Left hindlimb (tissue), 1 donor: ENCODE results near the gene TOR3A.
"Not testable (repeated sequence)": the region's sequence is repeated elsewhere in the genome, so short reads cannot be mapped to it uniquely, and the experiment has no call there.

Experiments
- DNase-seq: peaks from one replicate; pipeline ENCODE4 v3.0.0-alpha.2; 2018

The TOR3A gene, protein sequence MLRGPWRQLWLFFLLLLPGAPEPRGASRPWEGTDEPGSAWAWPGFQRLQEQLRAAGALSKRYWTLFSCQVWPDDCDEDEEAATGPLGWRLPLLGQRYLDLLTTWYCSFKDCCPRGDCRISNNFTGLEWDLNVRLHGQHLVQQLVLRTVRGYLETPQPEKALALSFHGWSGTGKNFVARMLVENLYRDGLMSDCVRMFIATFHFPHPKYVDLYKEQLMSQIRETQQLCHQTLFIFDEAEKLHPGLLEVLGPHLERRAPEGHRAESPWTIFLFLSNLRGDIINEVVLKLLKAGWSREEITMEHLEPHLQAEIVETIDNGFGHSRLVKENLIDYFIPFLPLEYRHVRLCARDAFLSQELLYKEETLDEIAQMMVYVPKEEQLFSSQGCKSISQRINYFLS

DNA sequence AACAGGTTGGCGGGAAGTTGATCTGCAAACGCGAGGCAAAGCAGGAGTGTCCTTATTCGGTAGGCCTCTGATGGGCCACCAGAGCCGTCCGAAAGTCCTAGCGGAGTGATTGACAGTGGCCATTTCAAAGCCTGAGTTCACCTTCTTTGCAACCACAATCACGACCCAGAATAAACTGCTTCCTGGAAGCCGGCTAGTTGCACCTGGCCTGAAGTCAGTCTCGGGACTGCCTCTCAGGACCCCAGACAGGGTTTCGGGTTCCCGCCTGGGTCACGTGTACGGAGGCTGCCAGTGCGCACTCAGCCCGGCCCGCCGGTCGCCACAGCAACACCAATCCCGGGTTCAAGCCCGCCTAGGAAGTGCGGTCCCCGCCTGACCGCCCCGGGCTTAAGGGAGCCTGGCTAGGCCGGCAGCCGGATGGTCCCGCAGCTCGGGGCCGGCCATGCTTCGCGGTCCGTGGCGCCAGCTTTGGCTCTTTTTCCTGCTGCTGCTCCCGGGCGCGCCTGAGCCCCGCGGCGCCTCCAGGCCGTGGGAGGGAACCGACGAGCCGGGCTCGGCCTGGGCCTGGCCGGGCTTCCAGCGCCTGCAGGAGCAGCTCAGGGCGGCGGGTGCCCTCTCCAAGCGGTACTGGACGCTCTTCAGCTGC is at the start of gene TOR3A:
Gene TOR3A (plus strand): TSS at position 384 of the 646 bp plus-strand sequence. CDS start 59 bp downstream, at position 443.
- peak; percentile 95 for DNase-seq

DNA sequence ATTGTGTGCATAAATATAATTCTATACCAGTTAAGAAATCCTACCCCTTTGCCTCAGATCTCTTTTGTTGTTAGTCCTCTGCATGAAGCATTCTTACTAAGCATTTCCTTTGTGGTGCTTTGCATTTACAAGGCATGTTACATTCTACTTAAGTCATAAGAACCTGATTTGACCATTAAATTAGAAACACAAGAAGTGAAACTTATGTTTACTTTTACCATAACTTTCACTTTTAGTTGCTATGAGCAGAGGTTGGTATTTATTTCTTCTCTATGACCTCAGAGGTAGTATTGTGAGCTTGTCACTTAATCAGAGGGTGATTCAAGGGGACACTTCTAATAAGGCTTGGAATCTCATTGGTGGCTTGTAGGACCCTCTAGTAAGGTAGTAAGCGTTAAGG is 47.1 kb upstream of the TOR3A start:
- DNase-seq = no peak

DNA sequence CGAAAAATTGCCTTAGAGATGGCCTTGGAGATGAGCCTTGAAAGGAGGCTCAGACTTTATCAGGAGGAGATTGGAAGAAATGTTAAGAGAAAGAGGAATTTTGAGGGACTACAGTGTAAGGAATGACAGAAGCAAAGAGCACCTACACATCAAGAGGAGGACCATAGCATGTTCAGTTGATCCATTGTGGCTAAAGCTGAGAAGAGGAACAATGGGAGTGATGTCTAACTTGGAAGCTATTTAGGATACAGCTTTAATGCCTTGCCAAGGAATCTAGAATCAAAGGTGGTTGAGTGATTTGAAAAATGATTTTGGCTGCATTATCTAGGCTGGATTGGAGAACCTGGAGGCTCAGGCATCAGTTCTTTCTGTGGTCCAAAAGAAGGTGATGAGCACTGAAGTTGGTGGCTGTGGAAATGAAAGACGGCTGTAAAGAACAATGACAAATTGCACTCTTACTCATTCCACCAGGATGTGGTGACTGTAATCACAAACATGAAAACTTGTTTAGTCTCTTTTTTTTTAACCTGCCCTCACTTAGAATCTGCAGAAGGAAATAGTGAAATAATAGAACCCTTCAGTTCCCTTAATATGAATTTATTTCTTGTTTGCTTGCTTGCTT is 44.9 kb upstream of the TOR3A start:
- no peak for DNase-seq

DNA sequence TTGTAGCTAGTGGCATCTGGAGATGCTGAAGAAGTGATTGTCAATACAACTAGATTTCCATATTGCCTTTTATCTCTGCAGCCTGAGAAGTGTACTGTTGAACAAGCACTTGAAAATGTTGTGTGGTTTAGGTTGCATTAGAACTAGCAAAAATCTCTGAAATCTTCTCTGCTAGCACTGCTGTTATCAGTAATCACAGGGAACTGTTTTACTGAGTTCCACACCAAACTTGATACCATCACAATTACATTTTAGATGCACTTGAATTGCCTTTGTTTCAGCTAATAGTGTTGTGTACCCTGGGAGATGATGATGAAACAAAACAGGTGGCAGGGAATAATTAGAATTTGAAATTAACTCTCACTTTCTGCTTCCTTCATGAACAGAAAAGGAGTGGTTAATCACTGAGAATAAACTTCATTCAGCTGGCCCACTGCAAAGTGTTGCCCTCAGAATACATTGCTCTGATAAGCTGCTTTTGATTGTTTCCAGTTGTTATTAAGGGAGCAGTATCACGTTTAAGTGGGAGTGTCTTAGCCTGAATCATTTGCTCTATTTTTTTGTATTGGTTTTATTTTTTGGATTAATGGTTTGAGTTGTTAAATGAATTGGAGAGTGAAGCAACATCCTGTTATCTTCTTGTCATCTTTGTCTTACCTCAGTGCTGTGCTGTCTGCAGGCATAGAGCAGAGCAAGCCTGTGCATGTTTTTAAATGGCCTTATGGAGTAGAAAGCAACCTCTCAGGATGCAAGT is 43.2 kb upstream of the TOR3A start:
- DNase-seq = no peak

DNA sequence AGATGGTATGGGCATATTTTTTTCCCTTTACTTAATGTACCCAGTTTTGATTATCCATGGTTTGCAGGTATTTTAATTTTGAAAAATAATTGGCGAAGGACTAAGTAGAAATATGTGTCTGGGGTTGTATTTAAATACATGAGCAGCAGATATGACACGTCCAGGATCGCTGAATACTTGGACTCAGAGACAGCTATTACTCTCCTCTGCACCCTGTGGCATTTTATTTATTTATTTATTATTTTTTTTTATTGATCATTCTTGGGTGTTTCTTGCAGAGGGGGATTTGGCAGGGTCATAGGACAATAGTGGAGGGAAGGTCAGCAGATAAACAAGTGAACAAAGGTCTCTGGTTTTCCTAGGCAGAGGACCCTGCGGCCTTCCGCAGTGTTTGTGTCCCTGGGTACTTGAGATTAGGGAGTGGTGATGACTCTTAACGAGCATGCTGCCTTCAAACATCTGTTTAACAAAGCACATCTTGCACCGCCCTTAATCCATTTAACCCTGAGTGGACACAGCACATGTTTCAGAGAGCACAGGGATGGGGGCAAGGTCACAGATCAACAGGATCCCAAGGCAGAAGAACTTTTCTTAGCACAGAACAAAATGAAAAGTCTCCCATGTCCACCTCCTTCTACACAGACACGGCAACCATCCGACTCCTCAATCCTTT is 42.2 kb upstream of the TOR3A start:
- DNase-seq = not testable (repeated sequence)

DNA sequence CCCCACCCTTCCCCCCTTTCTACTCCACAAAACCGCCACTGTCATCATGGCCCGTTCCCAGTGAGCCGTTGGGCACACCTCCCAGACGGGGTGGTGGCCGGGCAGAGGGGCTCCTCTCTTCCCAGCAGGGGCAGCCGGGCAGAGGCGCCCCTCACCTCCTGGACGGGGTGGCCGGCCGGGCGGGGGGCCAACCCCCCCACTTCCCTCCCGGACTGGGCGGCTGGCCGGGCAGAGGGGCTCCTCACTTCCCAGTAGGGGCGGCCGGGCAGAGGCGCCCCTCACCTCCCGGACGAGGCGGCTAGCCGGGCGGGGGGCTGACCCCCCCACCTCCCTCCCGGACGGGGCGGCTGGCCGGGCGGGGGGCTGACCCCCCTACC is 41.7 kb upstream of the TOR3A start:
- not testable (repeated sequence) for DNase-seq

DNA sequence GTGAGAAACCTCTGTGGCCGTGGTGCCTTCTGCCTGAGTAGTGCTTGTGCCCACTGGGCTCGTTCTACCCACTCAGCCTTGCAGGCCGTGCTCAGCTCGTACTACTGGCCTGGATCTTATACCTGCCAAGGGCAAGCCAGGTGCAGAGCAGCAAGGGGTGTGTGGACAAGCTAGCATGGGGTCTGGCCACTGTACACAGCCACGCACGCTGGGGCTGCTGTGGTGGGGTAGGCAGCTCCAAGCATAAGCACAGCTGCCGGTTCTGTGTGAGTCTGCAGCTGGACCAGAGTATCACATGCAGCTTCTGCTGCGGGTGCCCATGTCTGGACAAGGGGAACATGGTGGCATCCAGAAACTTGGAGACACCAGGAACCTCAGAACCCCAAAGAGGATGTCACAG is 39.8 kb upstream of the TOR3A start:
- no peak for DNase-seq

DNA sequence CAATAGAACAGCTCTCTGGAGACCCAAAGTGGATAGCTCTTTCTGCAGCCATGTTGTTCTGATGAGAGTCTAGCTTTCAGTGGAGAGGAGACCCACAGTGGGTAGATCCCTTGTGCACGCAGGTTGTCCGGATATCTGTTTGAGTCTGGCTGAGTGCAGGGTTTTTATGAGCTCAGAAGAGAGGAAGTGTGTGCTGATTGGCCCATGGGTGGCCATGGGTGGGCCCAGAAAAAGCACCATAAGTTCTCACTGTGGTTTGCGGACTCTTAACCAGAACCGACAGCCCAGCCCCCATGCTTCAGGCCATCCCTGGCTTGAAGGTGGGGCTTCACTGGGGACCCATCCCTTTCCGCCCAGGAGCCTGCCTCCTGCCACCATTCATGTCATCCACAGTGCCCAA is 39.2 kb upstream of the TOR3A start:
- DNase-seq = no peak

DNA sequence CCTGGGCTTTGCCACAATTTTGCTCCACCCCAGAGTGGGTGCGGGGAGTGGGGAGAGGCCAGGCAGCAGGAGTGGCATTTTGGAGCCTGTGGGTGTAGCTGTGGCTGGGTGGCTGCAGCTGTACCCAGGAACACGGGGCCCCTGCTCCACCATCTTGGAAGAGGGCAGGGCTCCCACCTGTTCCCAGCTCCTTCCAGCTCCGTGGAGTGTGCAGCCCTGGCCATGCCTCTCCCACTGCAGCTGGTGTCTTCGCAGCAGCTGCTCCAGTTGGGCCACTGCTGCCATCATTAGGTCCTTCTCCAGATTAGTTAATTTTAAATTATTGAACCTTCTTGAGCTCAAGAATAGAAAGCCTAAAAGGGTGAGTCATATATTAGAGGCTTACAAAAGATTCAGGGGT is 38.6 kb upstream of the TOR3A start:
- DNase-seq = no peak

DNA sequence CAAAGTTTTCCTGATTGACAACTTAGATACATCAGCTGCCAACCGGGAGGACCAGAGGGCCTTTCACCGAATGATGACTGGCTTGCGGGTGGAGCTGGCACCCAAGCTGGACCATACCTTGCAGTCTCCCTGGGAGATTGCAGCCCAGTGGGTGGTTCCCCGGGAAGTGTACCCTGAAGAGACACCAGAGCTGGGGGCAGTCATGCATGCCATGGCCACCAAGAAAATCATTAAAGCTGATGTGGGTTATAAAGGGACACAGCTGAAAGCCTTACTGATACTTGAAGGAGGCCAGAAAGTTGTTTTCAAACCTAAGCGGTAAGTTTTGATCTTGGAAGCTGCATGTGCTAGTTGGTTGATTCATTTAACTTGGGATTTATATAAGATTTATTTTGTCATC is 38.0 kb upstream of the TOR3A start:
- no peak for DNase-seq

DNA sequence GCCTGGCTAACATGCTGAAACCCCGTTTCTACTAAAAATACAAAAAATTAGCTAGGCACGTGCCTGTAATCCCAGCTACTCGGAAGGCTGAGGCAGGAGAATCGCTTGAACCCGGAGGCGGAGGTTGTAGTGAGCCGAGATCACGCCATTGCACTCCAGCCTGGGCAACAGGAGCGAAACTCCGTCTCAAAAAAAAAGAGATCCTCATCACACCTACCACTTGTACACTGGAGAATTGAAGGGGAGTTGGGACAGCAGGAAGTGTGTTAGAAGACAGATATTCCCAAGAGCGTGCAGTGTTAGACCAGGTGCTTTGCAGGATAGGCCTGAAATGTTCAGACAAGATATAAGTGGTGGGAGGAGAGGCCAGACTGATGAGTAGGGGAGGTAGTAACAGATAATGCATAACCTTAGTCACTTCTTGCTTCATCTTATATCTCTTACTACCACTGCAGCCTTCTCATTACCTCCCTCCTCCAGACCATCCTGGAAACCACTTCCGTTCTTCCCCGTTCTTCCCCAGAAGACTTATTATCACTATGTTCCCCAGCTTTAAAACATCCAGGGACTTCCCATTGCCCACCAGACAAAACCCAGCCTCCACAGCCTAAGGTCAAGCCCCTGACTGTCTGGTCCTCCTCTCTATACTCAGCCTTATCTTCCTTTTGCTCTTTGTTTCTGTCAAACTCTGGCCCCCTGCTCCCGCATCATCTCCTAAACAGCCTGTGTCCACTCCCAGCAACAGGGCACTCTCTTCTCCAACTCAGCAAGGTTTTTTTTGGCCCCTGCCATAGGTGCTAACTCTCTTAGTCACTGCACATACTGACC is 34.8 kb upstream of the TOR3A start:
- no peak for DNase-seq

DNA sequence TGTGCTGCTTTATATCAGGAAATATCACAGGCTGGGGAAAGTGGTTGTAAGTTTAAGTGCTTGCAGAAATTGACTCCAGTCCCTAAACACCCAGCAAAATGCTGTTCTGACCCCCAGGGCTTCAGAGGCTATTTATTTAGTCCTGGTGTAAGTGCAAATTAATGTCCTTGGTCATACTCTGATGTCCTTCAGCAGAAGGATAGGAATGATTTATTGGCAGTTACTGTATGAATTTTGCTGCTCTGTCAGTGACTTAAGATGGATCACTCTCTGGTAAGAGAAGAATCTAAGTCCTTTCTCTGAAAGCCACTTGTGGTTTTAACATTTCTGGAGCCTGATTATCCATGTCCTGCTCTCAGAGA is 34.3 kb upstream of the TOR3A start:
- no peak for DNase-seq

DNA sequence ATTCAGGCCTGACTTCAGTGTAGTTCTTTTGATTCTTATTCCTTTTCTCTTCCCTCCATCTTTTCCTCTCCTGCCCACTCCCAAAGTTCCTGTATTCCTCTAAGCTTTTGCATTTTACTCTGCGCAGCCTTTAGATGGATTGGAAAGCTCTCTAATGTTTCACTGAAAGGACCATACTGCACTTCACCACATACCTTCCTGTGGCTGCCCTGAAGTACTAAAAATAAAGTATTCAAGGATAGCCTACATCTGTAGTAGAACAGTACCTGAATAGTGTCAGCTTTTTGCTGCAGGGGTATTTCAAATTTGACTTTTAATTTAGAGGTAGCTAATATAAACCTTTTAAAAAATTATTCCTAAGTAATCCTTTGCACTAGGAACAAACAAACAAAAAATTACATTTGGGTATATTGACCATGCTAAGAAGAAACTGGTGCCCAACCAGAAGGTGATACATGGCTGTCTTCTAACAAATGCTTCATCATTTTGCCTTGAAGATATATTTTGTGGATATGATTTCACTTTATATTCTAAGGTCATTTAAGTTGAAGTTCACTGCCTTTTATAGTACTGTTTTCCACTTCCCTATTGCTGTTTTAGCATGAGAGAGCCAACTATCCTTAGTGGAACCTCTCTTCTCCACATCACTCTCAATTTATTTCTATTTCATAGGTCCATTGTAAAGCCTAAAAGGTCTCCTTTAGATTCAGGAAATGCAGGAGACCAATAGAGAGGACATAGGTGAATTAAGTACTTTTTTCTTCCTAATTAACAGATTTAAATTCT is 33.3 kb upstream of the TOR3A start:
- no peak for DNase-seq

DNA sequence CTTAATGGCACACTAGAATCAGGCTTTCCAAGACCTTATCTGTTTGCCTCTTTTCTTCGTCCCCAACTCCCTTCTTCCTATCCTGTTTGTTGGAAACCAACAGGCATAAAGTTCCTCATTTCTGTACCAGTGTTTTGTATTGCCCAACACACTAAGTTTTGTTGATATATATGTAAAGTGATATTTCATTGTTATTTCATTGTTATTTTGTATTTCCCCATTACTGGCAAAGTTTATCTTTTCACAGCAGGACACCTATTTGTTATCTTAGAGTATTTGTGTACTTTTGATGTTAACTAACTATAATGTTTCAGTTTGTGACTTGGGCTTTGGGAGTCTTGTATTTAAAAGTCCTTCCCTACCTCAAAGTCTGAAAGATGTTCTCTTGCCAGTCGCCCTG is 29.1 kb upstream of the TOR3A start:
- DNase-seq = no peak

DNA sequence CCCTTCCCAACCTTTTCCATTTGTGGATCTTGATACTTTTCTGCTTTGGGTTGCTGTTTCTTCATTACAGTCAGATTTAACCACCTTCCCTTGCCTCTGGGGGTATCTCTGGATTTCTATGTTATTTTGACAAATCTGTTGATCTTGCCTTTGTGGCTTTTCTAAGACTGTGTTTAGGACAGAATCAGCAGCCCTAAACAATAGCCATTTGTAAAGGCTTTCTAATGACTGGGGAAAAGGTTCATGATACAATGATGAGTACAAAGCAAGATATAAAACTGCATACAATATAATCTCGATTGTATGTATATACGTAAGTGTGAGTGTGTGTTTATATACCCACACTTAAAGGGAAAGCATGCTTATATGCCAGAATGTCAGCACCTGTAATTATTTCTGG is 28.4 kb upstream of the TOR3A start:
- no peak for DNase-seq

DNA sequence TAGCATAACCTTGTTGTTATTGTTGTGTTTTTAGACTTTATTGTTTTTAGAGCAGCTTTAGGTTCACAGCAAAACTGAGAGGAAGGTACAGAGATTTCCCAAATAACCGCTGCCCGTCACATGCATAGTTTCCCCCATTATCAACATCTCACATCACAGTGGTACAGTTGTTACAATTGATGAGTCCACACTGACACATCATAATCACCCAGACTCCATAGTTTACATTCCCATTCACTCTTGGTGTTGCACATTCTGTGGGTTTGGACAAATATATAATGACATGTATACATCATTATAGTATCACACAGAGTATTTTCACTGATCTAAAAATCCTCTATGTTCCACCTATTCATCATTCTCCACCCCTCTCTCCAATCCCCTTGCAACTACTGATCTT is 25.9 kb upstream of the TOR3A start:
- no peak for DNase-seq

DNA sequence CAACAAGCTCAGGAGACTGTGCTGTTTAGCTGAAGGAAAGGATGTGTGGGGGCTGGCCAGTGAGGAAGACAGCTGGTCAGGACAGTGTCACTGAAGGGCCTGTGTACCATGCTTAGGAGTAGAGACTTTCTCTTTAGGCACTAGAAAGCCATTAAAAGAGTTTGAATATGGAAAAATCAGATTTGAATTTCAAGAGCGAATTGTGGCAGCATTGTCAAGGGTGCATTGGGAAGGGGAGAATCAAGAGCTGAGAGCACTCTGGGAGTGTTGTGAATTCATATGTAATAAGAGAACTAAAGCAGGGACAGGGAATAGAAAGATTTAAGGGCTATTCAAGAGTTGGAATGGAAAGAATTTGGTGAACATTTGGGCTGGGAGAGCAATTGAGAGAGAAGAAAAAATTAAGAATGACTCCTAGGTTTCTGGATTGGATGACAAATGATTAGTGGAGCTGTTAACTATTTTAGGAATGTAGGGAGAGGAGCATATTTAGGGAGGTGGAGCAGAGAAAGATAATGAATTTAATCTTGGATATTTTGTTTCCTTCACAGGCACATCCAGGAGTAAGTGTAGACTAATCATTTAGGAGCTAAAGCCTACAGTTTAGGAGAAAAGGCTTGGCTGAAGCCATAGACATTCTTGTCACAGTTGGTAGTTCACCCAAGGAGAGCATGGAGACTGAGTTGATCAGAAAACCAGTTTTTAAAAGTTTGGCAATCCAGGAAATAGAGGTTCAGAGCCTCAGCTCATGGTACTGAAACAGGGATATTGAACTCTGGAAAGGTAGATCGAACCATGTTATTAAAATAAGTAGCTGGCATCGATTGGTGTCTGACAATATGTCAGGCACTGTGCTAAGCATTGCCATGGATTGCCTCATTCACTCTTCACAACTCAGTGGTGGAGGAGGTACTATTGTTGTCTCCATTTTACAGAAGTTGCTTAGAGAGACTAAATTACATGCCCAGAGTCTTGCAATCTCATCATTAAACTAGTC is 23.1 kb upstream of the TOR3A start:
- DNase-seq = no peak

DNA sequence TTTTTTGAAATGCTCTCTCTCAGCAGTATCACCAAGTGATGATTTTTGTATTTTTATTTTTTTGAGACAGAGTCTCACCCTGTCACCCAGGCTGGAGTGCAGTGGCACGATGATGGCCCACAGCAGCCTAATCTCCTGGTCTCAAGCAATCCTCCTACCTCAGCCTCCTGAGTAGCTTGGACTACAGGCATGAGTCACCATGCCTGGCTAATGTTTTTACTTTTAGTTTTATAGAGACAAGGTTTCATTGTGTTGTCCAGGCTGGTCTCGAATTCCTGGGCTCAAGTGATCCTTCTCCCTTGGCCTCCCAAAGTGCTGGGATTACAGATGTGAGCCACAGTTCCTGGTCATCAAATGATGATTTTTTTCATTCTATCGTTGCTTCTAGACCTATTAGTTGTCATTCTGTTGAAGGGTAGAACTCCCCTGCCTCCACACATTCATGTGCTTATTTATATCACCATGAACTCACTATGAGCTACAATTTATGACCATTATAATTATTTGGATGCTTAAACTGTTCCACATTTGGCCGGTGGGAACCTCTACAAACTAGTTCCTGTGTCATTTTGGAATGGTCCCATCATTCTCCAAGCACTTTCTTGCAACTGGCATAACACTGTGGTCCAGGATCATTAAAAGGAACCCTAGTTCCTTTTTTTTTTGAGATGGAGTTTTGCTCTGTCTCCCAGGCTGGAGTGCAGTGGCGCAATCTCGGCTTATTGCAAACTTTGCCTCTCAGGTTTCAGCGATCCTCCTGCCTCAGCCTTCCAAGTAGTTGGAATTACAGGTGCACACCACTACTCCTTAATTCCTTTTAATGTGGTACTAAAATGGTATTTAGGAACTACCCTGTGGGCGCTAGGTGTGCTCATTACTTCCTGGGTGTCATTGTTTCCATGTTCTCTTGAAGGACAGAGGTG is 20.2 kb upstream of the TOR3A start:
- DNase-seq = no peak

DNA sequence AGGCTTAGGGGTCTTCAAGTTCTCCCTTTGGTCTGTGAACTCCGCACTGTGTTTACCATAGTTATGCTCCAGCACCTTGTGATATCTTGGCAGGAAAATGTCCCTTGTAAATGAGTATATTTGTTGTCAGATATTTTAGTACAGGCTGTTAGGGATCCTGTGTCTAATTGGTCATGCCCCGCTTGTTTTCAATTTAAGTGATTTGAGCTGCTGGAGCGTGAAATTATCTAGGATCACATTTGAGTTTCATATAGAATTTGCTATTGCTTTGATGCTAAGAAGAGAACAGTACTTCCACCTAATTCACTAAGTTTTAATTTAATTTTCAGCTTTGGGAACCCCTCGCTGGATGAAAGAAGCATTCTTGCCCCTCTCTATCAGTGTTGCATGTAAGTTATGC is 15.4 kb upstream of the TOR3A start:
- DNase-seq = no peak
